Measurements from ENCODE around the gene DLG2.
"Not testable (repeated sequence)": the region's sequence is repeated elsewhere in the genome, so short reads cannot be mapped to it uniquely, and the experiment has no call there.

DLG2 gene

GRCh38 chr11:84799112-84799511 lies 828.0 kb downstream of the DLG2 start:
- no peak for DNase-seq (ENCODE audit: low read depth in 2 of 3, low spot score in 1 of 3)

GRCh38 chr11:84795698-84796097 lies 831.4 kb downstream of the DLG2 start:
- DNase-seq (ENCODE audit: low read depth in 2 of 3, low spot score in 1 of 3), result no peak

GRCh38 chr11:84794663-84795443 lies 832.3 kb downstream of the DLG2 start:
- DNase-seq (ENCODE audit: low read depth in 2 of 3, low spot score in 1 of 3), result no peak

- DNase-seq (ENCODE audit: low read depth in 2 of 3, low spot score in 1 of 3), result no peak
These were observed 833.8 kb downstream of the DLG2 start for GRCh38 chr11:84793318-84793717.

- DNase-seq (ENCODE audit: low read depth in 2 of 3, low spot score in 1 of 3), result no peak
These were observed 836.2 kb downstream of the DLG2 start for GRCh38 chr11:84790849-84791427.

- no peak for DNase-seq (ENCODE audit: low read depth in 2 of 3, low spot score in 1 of 3)
These were observed 838.9 kb downstream of the DLG2 start for GRCh38 chr11:84788220-84788619.

GRCh38 chr11:84784158-84784557 lies 843.0 kb downstream of the DLG2 start:
- DNase-seq (ENCODE audit: low read depth in 2 of 3, low spot score in 1 of 3), result not testable (repeated sequence)

- no peak for DNase-seq (ENCODE audit: low read depth in 2 of 3, low spot score in 1 of 3)
These were observed 846.4 kb downstream of the DLG2 start for GRCh38 chr11:84780689-84781293.

GRCh38 chr11:84775503-84775902 lies 851.6 kb downstream of the DLG2 start:
- DNase-seq (ENCODE audit: low read depth in 2 of 3, low spot score in 1 of 3), result no peak

GRCh38 chr11:84763931-84764330 lies 863.2 kb downstream of the DLG2 start:
- no peak for DNase-seq (ENCODE audit: low read depth in 2 of 3, low spot score in 1 of 3)

GRCh38 chr11:84757711-84758110 lies 869.4 kb downstream of the DLG2 start:
- DNase-seq (ENCODE audit: low read depth in 2 of 3, low spot score in 1 of 3), result no peak

- no peak for DNase-seq (ENCODE audit: low read depth in 2 of 3, low spot score in 1 of 3)
These were observed 875.8 kb downstream of the DLG2 start for GRCh38 chr11:84751371-84751770.

- DNase-seq (ENCODE audit: low read depth in 2 of 3, low spot score in 1 of 3), result no peak
These were observed 879.3 kb downstream of the DLG2 start for GRCh38 chr11:84747871-84748270.

GRCh38 chr11:84740050-84740449 lies 887.1 kb downstream of the DLG2 start:
- DNase-seq (ENCODE audit: low read depth in 2 of 3, low spot score in 1 of 3), result no peak

GRCh38 chr11:84724256-84724655 lies 902.9 kb downstream of the DLG2 start:
- no peak for DNase-seq (ENCODE audit: low read depth in 2 of 3, low spot score in 1 of 3)

- no peak for DNase-seq (ENCODE audit: low read depth in 2 of 3, low spot score in 1 of 3)
These were observed 904.5 kb downstream of the DLG2 start for GRCh38 chr11:84722583-84723108.

- no peak for DNase-seq (ENCODE audit: low read depth in 2 of 3, low spot score in 1 of 3)
These were observed 905.6 kb downstream of the DLG2 start for GRCh38 chr11:84721561-84721961.

GRCh38 chr11:84720706-84721402 lies 906.3 kb downstream of the DLG2 start:
- DNase-seq (ENCODE audit: low read depth in 2 of 3, low spot score in 1 of 3), result no peak

GRCh38 chr11:84719935-84720577 lies 907.1 kb downstream of the DLG2 start:
- no peak for DNase-seq (ENCODE audit: low read depth in 2 of 3, low spot score in 1 of 3)

GRCh38 chr11:84714316-84714780 lies 912.8 kb downstream of the DLG2 start:
- DNase-seq (ENCODE audit: low read depth in 2 of 3, low spot score in 1 of 3), result peak in 1 of 3 donors; percentile 3

- DNase-seq (ENCODE audit: low read depth in 2 of 3, low spot score in 1 of 3), result no peak
These were observed 935.3 kb downstream of the DLG2 start for GRCh38 chr11:84691830-84692229.

Measured in stimulated activated CD4-positive, alpha-beta T cell treated with anti-CD3 and anti-CD28 coated beads, Interleukin-12 subunit alpha, Interleukin-12 subunit beta, amount 100 ng/mL, for 48 hours (primary cell).